Osteoblast (primary cell): ENCODE results near the gene MGMT. TPM values are rescaled to one million over a fixed set of nuclear protein-coding genes. Genes with fewer than 3 reads are reported as not detected.

Experiments
- DNase-seq: peaks from one replicate; pipeline ENCODE4 v3.0.0; 2011; ENCODE audit warnings: low spot score, mixed read lengths; ENCODE audit not compliant: insufficient read length; ENCODE audit errors: missing footprints
- H2AFZ ChIP-seq: 2 replicates; pipeline ENCODE4 v1.6.0; 2011; ENCODE audit warnings: mild to moderate bottlenecking, low read length
- H3K27ac ChIP-seq: 2 replicates; pipeline ENCODE4 v1.5.1; 2011; ENCODE audit warnings: mild to moderate bottlenecking, low read depth, low read length, moderate library complexity
- H3K27me3 ChIP-seq: 2 replicates; pipeline ENCODE4 v1.6.0; 2012; ENCODE audit warnings: mild to moderate bottlenecking, control low read depth, inconsistent platforms, low read length, moderate library complexity; ENCODE audit not compliant: insufficient read depth
- H3K36me3 ChIP-seq: 2 replicates; pipeline ENCODE4 v1.5.1; 2011; ENCODE audit warnings: mild to moderate bottlenecking, low read length, control low read depth, moderate library complexity; ENCODE audit not compliant: insufficient read depth
- H3K4me1 ChIP-seq: 2 replicates; pipeline ENCODE4 v1.5.1; 2011; ENCODE audit warnings: mild to moderate bottlenecking, low read length, control low read depth, moderate library complexity; ENCODE audit not compliant: insufficient read depth
- H3K4me2 ChIP-seq: 2 replicates; pipeline ENCODE4 v1.6.0; 2011; ENCODE audit warnings: mild to moderate bottlenecking, low read length; ENCODE audit not compliant: insufficient read depth
- H3K4me3 ChIP-seq: fragments of 200-600 bp; sonication (generic); 3 replicates; pipeline ENCODE4 v1.5.1; 2012; ENCODE audit warnings: mild to moderate bottlenecking, low read length, inconsistent platforms; ENCODE audit not compliant: insufficient read depth
- H3K79me2 ChIP-seq: 2 replicates; pipeline ENCODE4 v1.6.0; 2012; ENCODE audit warnings: mild to moderate bottlenecking, low read length, control low read depth, inconsistent platforms; ENCODE audit not compliant: insufficient read depth
- H3K9me3 ChIP-seq: 2 replicates; pipeline ENCODE4 v1.5.1; 2011; ENCODE audit warnings: low read depth, low read length, control low read depth
- H4K20me1 ChIP-seq: 2 replicates; pipeline ENCODE4 v1.6.0; 2012; ENCODE audit warnings: mild to moderate bottlenecking, low read length, control low read depth; ENCODE audit not compliant: insufficient read depth
- total RNA-seq: library from RNA; depleted of rRNA; stranded (reverse); fragments of >200 nt; gene quantifications from 2 replicates; pipeline ENCODE4 v1.2.3, GENCODE V29; 2012
- TF ChIP-seq, protein P1 (sequence below): IDR thresholded peaks from 2 replicates; pipeline ENCODE4 v1.5.1; 2011; ENCODE audit warnings: mild to moderate bottlenecking, low read depth, low read length, moderate library complexity; ENCODE audit errors: extremely low read depth

MGMT gene
- total RNA-seq, 1 donor, result 21.0 TPM

GRCh38 chr10:129760003-129760315, 292.9 kb downstream of the MGMT start:
- peak; percentile 53 for DNase-seq
- no peak overlapping the region for H2AFZ ChIP-seq
- H3K36me3 ChIP-seq, result no peaks in the 10 kb centered on the region
- no peaks in the 10 kb centered on the region for H3K27me3 ChIP-seq
- TF ChIP-seq, protein P1, sequence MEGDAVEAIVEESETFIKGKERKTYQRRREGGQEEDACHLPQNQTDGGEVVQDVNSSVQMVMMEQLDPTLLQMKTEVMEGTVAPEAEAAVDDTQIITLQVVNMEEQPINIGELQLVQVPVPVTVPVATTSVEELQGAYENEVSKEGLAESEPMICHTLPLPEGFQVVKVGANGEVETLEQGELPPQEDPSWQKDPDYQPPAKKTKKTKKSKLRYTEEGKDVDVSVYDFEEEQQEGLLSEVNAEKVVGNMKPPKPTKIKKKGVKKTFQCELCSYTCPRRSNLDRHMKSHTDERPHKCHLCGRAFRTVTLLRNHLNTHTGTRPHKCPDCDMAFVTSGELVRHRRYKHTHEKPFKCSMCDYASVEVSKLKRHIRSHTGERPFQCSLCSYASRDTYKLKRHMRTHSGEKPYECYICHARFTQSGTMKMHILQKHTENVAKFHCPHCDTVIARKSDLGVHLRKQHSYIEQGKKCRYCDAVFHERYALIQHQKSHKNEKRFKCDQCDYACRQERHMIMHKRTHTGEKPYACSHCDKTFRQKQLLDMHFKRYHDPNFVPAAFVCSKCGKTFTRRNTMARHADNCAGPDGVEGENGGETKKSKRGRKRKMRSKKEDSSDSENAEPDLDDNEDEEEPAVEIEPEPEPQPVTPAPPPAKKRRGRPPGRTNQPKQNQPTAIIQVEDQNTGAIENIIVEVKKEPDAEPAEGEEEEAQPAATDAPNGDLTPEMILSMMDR, result no peak
- no peaks in the 10 kb centered on the region for H4K20me1 ChIP-seq
- no peaks in the 10 kb centered on the region for H3K9me3 ChIP-seq
- H3K4me2 ChIP-seq, result no peak overlapping the region
- no peaks in the 10 kb centered on the region for H3K4me1 ChIP-seq
- no peak overlapping the region for H3K4me3 ChIP-seq
- no peak overlapping the region for H3K27ac ChIP-seq
- H3K79me2 ChIP-seq, result no peaks in the 10 kb centered on the region

DNA sequence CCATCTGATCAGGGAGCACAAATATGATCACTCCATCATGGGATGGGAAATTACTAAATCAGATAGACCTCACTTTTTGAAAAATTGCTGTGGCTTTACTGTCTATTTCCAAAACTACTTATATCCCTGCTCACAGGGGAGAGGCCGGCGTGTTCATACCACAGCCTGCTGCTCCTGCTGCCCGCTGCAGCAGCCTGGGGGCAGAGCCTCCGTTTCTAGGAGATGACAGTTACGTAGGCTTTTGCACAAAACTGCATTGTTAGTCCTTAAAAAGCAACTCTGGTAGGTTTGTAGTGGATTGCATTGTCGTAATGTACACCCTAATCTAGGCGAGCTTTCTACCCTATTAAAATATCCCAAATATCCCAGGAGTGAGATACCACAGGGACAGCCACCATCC, 293.4 kb downstream of the MGMT start:
- TF ChIP-seq, protein P1, result no peak
- Histone ChIP-seq H3K27me3 (no peaks in the 10 kb centered on the region), H4K20me1 (no peaks in the 10 kb centered on the region), H3K27ac (no peak overlapping the region), H3K79me2 (no peaks in the 10 kb centered on the region), H3K9me3 (no peaks in the 10 kb centered on the region), H3K36me3 (no peaks in the 10 kb centered on the region), H3K4me2 (no peak overlapping the region), H3K4me1 (no peaks in the 10 kb centered on the region), H3K4me3 (no peak overlapping the region), H2AFZ (no peak overlapping the region)
- DNase-seq, result peak; percentile 80

DNA sequence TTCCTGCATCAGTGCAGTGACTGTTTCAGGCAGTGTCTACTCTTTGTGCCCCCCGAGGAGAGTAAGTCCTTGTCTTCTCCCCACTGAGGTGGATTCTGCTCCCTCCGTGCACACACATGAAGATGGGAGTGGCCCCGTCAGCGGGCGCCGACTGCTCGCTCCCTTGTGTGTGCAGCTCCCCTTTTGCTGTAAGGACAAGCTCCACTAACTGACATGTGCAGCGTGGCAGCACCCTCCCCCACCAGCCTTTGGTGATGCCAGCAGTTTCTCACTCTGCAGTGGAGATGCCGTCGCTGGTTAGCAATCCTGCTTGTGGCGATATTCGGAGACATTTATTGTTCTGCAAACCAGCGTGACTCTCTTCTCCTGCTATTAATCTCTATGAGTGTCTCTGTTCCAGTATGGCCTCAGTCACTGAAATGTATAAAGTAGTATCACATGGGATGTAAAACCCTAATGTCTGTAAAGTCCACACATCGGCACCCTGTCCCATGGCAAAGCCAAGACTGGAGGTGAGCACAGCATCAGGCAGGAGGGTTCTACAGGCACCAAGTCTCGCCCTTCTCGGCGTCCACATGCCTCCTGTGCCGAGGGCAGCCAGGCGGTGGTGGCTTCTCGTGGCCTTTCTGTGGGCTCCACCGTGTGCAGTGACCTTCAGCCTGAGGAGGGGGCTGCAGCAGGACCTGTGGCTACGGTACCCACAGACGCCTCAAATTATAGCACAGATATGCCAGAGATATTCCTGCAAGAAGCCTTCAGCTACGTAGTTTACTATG, 294.3 kb downstream of the MGMT start:
- no peaks in the 10 kb centered on the region for H4K20me1 ChIP-seq
- H3K9me3 ChIP-seq, result no peaks in the 10 kb centered on the region
- no peak overlapping the region for H3K27ac ChIP-seq
- H3K4me3 ChIP-seq, result no peak overlapping the region
- H3K4me1 ChIP-seq, result no peaks in the 10 kb centered on the region
- no peaks in the 10 kb centered on the region for H3K79me2 ChIP-seq
- H3K36me3 ChIP-seq, result no peaks in the 10 kb centered on the region
- no peaks in the 10 kb centered on the region for H3K27me3 ChIP-seq
- TF ChIP-seq, protein P1, result no peak
- H3K4me2 ChIP-seq, result no peak overlapping the region
- peak; percentile 52 for DNase-seq
- no peak overlapping the region for H2AFZ ChIP-seq

DNA sequence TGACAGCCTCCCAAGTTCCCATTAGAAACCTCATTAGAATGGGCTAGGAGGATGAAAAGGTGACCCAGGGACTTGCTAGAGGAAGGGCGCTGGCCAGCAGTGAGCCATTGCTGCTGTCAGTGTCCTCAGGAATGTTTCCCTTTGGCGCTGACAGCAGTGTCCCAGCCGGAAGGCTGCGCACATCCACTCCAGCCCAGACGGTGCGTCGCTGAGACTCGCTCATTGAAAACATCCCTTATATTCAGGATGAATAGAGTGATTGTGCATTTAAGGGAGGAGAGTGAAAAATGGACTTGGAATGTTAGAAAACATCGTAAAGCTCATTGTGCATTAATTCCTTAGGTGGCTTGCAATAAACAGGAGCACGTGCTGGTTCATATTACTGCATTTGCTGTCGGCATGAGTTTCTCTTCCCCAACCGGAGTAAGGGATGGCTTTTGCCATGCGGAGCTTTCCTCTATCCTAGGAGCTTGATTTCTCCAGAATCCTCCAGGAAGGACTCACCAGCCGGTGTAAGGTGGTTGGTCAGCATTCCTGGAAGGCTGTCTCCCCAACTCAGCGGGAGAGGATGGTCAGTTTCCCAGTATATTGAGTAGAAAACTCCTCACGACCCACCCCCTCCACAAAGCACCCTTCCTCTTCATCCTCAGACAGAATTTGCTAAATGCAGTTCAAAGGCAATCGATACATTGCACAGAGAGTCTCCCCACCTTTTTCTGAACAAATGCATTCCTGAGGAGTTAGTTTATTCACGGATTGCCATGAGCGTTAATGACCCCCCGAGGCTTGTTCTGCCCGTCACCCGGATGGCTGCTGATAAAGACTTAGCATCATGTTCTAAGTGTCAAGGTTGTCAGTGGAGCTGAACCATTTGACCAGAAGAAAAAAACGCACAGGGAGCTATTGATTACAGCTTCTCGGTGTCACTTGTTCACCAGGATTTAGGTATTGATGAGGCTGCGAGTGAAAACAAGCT, 295.2 kb downstream of the MGMT start:
- TF ChIP-seq, protein P1, result no peak
- Histone ChIP-seq H3K4me1 (no peaks in the 10 kb centered on the region), H3K27me3 (no peaks in the 10 kb centered on the region), H3K36me3 (no peaks in the 10 kb centered on the region), H3K9me3 (no peaks in the 10 kb centered on the region), H3K79me2 (no peaks in the 10 kb centered on the region), H3K4me2 (no peak overlapping the region), H3K4me3 (no peak overlapping the region), H4K20me1 (no peaks in the 10 kb centered on the region), H3K27ac (no peak overlapping the region), H2AFZ (no peak overlapping the region)
- peak; percentile 8 for DNase-seq
